Peyer's patch (tissue), 4 donors: ENCODE data around the gene PDE4B.

Source experiments
- POLR2A ChIP-seq, 2 donors: fragments of 450-650 bp; IDR thresholded peaks; one replicate each; pipeline ENCODE4 v1.5.1; 2017; ENCODE audit warnings: antibody characterized with exemption in 2 of 2, mild to moderate bottlenecking in 2 of 2, moderate library complexity in 2 of 2
- TF ChIP-seq, protein P1 (sequence below), 6 experiments: fragments of 450-650 bp in 4 of 6; fragments of 200-600 bp in 2 of 6; sonication (generic) in 1 of 6; IDR thresholded peaks; one replicate each; pipeline ENCODE4 v1.5.1; 2017 to 2019; ENCODE audit warnings: antibody characterized with exemption in 6 of 6, mild to moderate bottlenecking in 3 of 6, moderate library complexity in 1 of 6

DNA sequence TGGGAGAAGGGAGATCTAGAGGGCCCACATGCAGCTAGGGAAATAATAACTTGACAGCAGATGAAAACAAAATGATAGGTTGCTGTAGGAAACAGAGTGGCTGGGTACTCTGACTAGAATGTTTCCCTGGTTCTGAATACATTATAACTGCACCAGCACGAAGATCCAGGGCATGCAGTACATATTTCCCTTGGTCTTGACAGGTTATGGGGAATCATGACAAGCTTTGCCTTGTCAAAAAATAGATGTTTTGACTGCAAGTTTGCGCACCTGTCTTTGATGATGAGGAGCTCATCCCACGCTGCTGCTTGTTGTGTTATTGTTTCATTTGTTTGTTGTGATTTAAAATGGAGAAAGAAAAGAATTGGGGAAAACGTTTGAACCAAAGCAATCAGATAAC lies 292.9 kb downstream of the PDE4B start:
- TF ChIP-seq, protein P1, sequence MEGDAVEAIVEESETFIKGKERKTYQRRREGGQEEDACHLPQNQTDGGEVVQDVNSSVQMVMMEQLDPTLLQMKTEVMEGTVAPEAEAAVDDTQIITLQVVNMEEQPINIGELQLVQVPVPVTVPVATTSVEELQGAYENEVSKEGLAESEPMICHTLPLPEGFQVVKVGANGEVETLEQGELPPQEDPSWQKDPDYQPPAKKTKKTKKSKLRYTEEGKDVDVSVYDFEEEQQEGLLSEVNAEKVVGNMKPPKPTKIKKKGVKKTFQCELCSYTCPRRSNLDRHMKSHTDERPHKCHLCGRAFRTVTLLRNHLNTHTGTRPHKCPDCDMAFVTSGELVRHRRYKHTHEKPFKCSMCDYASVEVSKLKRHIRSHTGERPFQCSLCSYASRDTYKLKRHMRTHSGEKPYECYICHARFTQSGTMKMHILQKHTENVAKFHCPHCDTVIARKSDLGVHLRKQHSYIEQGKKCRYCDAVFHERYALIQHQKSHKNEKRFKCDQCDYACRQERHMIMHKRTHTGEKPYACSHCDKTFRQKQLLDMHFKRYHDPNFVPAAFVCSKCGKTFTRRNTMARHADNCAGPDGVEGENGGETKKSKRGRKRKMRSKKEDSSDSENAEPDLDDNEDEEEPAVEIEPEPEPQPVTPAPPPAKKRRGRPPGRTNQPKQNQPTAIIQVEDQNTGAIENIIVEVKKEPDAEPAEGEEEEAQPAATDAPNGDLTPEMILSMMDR (IDR thresholded peaks at IDR 0.05): no peak
- no peak for TF ChIP-seq POLR2A (IDR thresholded peaks at IDR 0.05)
